WTC11 (cell line): ENCODE measurements around the gene ERMP1. TPM values are rescaled to one million over a fixed set of nuclear protein-coding genes. Genes with fewer than 3 reads are reported as not detected.

Source experiments
- ATAC-seq: fragments of 200-7000 bp; cut with Tn5 transposase; 2 replicates; pipeline ENCODE4 v1.10.0; 2021; ENCODE audit warnings: mild to moderate bottlenecking, moderate library complexity
- CTCF ChIA-PET: fragments of 300-600 bp; sonication (Branson Sonifier 250); formaldehyde crosslinking; loops from one replicate; lab custom pipeline; 2021; ENCODE audit warnings: antibody characterized with exemption; lab: Charles Lee
- POLR2A ChIA-PET: fragments of 350-600 bp; sonication (Branson Sonifier 250); formaldehyde crosslinking; loops from one replicate; lab custom pipeline; 2021; ENCODE audit warnings: antibody characterized with exemption; lab: Charles Lee
- DNase-seq: peaks from one replicate; pipeline ENCODE4 v3.0.0; 2021; ENCODE audit warnings: low spot score
- H3K27ac Mint-ChIP-seq: 2 replicates; pipeline ENCODE4 v1.8.0; 2021; ENCODE audit warnings: mixed read lengths
- H3K27me3 Mint-ChIP-seq: 2 replicates; pipeline ENCODE4 v1.8.0; 2021; ENCODE audit warnings: low read depth, mild to moderate bottlenecking, moderate library complexity, mixed read lengths
- H3K36me3 Mint-ChIP-seq: 2 replicates; pipeline ENCODE4 v1.8.0; 2021; ENCODE audit warnings: mixed read lengths
- H3K4me1 Mint-ChIP-seq: 2 replicates; pipeline ENCODE4 v1.8.0; 2022; ENCODE audit warnings: mixed read lengths
- H3K4me3 Mint-ChIP-seq: 2 replicates; pipeline ENCODE4 v1.8.0; 2021; ENCODE audit warnings: mild to moderate bottlenecking, moderate library complexity, mixed read lengths
- H3K9me3 Mint-ChIP-seq: 2 replicates; pipeline ENCODE4 v1.8.0; 2021; ENCODE audit warnings: mixed read lengths
- E2F4 ChIP-seq: sonication (generic); formaldehyde crosslinking; IDR thresholded peaks from 2 replicates; pipeline ENCODE4 v1.8.1; 2022; ENCODE audit warnings: low read depth, mild to moderate bottlenecking, moderate library complexity, missing genetic modification reagents, borderline replicate concordance
- EMX1 ChIP-seq: fragments of 250-450 bp; sonication (Bioruptor Pico); IDR thresholded peaks from 2 replicates; pipeline ENCODE4 v1.8.0; 2021; ENCODE audit warnings: mild to moderate bottlenecking
- ERG ChIP-seq: fragments of 250-450 bp; sonication (Bioruptor Pico); IDR thresholded peaks from 2 replicates; pipeline ENCODE4 v1.8.0; 2021; ENCODE audit warnings: mild to moderate bottlenecking
- ESRRA ChIP-seq: sonication (generic); formaldehyde crosslinking; IDR thresholded peaks from 2 replicates; pipeline ENCODE4 v1.8.1; 2022; ENCODE audit warnings: mild to moderate bottlenecking, missing genetic modification reagents, borderline replicate concordance
- FOXP4 ChIP-seq: sonication (generic); formaldehyde crosslinking; IDR thresholded peaks from 2 replicates; pipeline ENCODE4 v1.8.0; 2022; ENCODE audit warnings: mild to moderate bottlenecking, missing genetic modification reagents
- HMGA2 ChIP-seq: fragments of 250-450 bp; sonication (Bioruptor Pico); IDR thresholded peaks from 2 replicates; pipeline ENCODE4 v1.4.0; 2021; ENCODE audit warnings: mild to moderate bottlenecking, moderate library complexity
- MYBL2 ChIP-seq: sonication (generic); formaldehyde crosslinking; IDR thresholded peaks from 2 replicates; pipeline ENCODE4 v1.8.1; 2023; ENCODE audit warnings: mild to moderate bottlenecking, moderate library complexity, missing genetic modification reagents
- NFYB ChIP-seq: sonication (generic); formaldehyde crosslinking; conservative IDR thresholded peaks from 2 replicates; pipeline ENCODE4 v1.8.0; 2022; ENCODE audit warnings: low read depth, missing genetic modification reagents
- PRRX2 ChIP-seq: fragments of 250-450 bp; sonication (Bioruptor Pico); IDR thresholded peaks from 2 replicates; pipeline ENCODE4 v1.8.0; 2021; ENCODE audit warnings: mild to moderate bottlenecking
- RORB ChIP-seq: fragments of 250-450 bp; sonication (Bioruptor Pico); IDR thresholded peaks from 2 replicates; pipeline ENCODE4 v1.9.0; 2021; ENCODE audit warnings: mild to moderate bottlenecking
- STAT6 ChIP-seq: sonication (generic); formaldehyde crosslinking; conservative IDR thresholded peaks from 2 replicates; pipeline ENCODE4 v1.8.1; 2023; ENCODE audit warnings: mild to moderate bottlenecking, low read depth, missing genetic modification reagents, moderate library complexity
- ZBTB21 ChIP-seq: sonication (generic); formaldehyde crosslinking; IDR thresholded peaks from 2 replicates; pipeline ENCODE4 v1.8.1; 2023; ENCODE audit warnings: mild to moderate bottlenecking, missing genetic modification reagents, borderline replicate concordance
- ZNF138 ChIP-seq: sonication (generic); formaldehyde crosslinking; conservative IDR thresholded peaks from 2 replicates; pipeline ENCODE4 v1.8.1; 2022; ENCODE audit warnings: mild to moderate bottlenecking, moderate library complexity, missing genetic modification reagents
- total RNA-seq: library from RNA; stranded (reverse); gene quantifications from 3 replicates; pipeline ENCODE4 v1.2.3, GENCODE V29; 2021
- TF ChIP-seq, protein P1 (sequence below): sonication (generic); formaldehyde crosslinking; IDR thresholded peaks from 2 replicates; pipeline ENCODE4 v1.8.0; 2023; ENCODE audit warnings: missing genetic modification reagents, mild to moderate bottlenecking, borderline replicate concordance
- TF ChIP-seq, protein P2 (sequence below): fragments of 250-450 bp; sonication (Bioruptor Pico); conservative IDR thresholded peaks from 2 replicates; pipeline ENCODE4 v1.9.0; 2021; ENCODE audit warnings: mild to moderate bottlenecking
- TF ChIP-seq, protein P3 (sequence below): sonication (generic); formaldehyde crosslinking; IDR thresholded peaks from 2 replicates; pipeline ENCODE4 v1.8.1; 2022; ENCODE audit warnings: mild to moderate bottlenecking, missing genetic modification reagents, moderate library complexity, borderline replicate concordance

The ERMP1 gene
- total RNA-seq, 1 experiment from 2014 or later, result 25.4 TPM

DNA sequence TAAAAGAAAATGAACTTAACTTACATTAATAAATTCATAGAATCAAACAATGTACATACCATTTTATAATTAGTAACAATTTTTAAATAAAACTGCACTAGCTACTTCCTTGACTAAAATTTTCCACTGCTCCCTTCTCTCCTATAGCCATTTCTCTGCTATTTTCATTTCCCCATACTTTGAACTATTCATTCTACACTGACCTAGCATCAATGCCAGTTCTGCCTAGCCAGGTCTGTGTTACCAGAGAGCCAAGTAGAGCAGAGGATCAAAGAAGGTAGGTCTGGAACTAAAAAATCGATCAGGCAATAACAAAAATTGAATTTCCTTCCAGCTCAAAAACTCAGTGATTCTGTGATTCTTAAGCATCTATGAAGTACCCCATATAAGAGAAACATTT lies 84.5 kb downstream of the ERMP1 start:
- H3K4me1 Mint-ChIP-seq, result no peaks in the 10 kb centered on the region
- no peaks in the 10 kb centered on the region for H3K9me3 Mint-ChIP-seq
- H3K27me3 Mint-ChIP-seq, result no peaks in the 10 kb centered on the region
- H3K36me3 Mint-ChIP-seq, result peaks cover 22% of the 10 kb centered on the region
- POLR2A ChIA-PET, result no interaction called here
- no peak for DNase-seq
- TF ChIP-seq ERG (CRISPR knock-in tag) (no peak), NFYB (CRISPR knock-in tag) (no peak), MYBL2 (CRISPR knock-in tag) (no peak), E2F4 (no peak), HMGA2 (CRISPR knock-in tag) (no peak), ZBTB21 (CRISPR knock-in tag) (no peak), STAT6 (no peak), PRRX2 (no peak), EMX1 (CRISPR knock-in tag) (no peak), ZNF138 (CRISPR knock-in tag) (no peak), RORB (no peak), FOXP4 (CRISPR knock-in tag) (no peak)
- TF ChIP-seq, protein P1, sequence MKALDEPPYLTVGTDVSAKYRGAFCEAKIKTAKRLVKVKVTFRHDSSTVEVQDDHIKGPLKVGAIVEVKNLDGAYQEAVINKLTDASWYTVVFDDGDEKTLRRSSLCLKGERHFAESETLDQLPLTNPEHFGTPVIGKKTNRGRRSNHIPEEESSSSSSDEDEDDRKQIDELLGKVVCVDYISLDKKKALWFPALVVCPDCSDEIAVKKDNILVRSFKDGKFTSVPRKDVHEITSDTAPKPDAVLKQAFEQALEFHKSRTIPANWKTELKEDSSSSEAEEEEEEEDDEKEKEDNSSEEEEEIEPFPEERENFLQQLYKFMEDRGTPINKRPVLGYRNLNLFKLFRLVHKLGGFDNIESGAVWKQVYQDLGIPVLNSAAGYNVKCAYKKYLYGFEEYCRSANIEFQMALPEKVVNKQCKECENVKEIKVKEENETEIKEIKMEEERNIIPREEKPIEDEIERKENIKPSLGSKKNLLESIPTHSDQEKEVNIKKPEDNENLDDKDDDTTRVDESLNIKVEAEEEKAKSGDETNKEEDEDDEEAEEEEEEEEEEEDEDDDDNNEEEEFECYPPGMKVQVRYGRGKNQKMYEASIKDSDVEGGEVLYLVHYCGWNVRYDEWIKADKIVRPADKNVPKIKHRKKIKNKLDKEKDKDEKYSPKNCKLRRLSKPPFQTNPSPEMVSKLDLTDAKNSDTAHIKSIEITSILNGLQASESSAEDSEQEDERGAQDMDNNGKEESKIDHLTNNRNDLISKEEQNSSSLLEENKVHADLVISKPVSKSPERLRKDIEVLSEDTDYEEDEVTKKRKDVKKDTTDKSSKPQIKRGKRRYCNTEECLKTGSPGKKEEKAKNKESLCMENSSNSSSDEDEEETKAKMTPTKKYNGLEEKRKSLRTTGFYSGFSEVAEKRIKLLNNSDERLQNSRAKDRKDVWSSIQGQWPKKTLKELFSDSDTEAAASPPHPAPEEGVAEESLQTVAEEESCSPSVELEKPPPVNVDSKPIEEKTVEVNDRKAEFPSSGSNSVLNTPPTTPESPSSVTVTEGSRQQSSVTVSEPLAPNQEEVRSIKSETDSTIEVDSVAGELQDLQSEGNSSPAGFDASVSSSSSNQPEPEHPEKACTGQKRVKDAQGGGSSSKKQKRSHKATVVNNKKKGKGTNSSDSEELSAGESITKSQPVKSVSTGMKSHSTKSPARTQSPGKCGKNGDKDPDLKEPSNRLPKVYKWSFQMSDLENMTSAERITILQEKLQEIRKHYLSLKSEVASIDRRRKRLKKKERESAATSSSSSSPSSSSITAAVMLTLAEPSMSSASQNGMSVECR (CRISPR knock-in tag), result no peak
- CTCF ChIA-PET, result no interaction called here
- ATAC-seq, result no peak
- H3K4me3 Mint-ChIP-seq, result no peak overlapping the region
- H3K27ac Mint-ChIP-seq, result no peak overlapping the region

DNA sequence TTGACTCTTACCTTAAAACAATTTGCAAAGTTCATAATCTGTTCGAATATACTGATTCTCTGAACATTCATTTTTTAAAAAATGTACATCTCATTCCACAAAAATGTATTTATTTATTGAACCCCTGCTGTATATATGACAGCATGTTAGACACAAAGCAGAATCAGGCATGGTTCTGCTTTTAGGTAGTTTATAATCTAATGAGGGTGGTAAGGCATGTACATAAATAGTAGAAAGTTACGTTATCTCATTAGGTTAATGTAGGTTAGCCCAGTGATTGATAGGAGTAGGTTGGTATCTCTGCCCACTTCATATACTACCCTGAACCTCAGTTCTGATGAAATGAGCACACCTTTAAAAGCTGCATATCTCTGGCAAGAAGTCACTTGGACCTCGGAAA lies 89.8 kb downstream of the ERMP1 start:
- no peaks in the 10 kb centered on the region for H3K27me3 Mint-ChIP-seq
- TF ChIP-seq, protein P2, sequence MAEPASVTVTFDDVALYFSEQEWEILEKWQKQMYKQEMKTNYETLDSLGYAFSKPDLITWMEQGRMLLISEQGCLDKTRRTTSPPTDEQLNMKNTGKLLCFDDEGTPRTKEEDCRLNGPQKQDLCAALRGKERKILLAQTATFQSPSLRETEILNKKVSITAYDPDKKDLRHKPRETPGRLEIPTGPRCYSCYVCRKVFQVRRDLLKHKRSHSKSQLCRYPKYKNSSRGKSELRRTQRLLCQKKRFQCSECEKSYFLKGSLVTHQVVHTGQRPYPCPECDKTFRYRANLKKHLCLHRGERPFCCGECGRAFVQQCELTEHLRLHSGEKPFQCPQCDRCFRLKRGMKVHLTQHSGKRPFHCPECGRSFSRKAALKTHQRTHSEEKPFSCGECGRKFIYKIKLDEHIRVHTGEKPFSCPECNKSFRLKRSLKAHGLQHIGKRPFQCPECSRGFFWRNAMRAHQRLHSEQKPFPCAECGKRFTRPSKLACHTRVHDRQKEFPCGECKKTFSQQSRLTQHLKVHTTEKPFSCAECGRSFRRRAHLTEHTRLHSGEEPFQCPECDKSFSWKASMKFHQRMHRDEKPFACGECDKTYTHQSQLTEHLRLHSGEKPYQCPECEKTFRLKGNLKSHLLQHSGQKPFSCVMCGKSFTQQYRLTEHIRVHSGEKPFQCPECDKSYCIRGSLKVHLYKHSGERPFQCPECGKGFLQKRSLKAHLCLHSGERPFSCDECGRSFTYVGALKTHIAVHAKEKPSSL (CRISPR knock-in tag), result no peak
- TF ChIP-seq EMX1 (CRISPR knock-in tag), result no peak
- TF ChIP-seq, protein P3, sequence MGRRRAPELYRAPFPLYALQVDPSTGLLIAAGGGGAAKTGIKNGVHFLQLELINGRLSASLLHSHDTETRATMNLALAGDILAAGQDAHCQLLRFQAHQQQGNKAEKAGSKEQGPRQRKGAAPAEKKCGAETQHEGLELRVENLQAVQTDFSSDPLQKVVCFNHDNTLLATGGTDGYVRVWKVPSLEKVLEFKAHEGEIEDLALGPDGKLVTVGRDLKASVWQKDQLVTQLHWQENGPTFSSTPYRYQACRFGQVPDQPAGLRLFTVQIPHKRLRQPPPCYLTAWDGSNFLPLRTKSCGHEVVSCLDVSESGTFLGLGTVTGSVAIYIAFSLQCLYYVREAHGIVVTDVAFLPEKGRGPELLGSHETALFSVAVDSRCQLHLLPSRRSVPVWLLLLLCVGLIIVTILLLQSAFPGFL, result no peak
- TF ChIP-seq ESRRA (CRISPR knock-in tag), result no peak
- ChIA-PET CTCF (interaction anchor here (0.6 kb wide), 1 partner anchor 1084 kb away, joined by 3 read pairs; no protein-coding TSS in a partner anchor), POLR2A (no interaction called here)
- H3K4me1 Mint-ChIP-seq, result no peaks in the 10 kb centered on the region
- H3K9me3 Mint-ChIP-seq, result no peaks in the 10 kb centered on the region
- H3K4me3 Mint-ChIP-seq, result no peak overlapping the region
- ATAC-seq, result no peak
- no peak for DNase-seq
- H3K27ac Mint-ChIP-seq, result no peak overlapping the region
- H3K36me3 Mint-ChIP-seq, result peaks cover 21% of the 10 kb centered on the region
